HCT116 (cell line): ENCODE measurements around the gene WWOX. TPM values are rescaled to one million over a fixed set of nuclear protein-coding genes. Genes with fewer than 3 reads are reported as not detected.

Source experiments
- ATAC-seq: fragments of 200-7000 bp; cut with Tn5 transposase; 2 replicates; pipeline ENCODE4 v1.9.1; 2020; ENCODE audit warnings: mild to moderate bottlenecking, moderate library complexity
- BruUV-seq: library from RNA; stranded (reverse); fragments of 400-500 nt; replicated peaks from 2 replicates; lab custom pipeline; 2021; lab: Mats Ljungman, UMichigan
- CTCF ChIA-PET: fragments of 300-600 bp; sonication (Branson Sonifier 250); formaldehyde crosslinking; loops from one replicate; lab custom pipeline; 2021; ENCODE audit warnings: antibody characterized with exemption; lab: Charles Lee
- POLR2A ChIA-PET: fragments of 300-600, 350-600 bp; sonication (Branson Sonifier 250); formaldehyde crosslinking; loops from one replicate; lab custom pipeline; 2021; ENCODE audit warnings: antibody characterized with exemption; lab: Charles Lee
- RAD21 ChIA-PET, 2 experiments: fragments of 300-600 bp; sonication (Branson Sonifier 250); formaldehyde crosslinking; loops; one replicate each; lab custom pipeline; 2023; ENCODE audit warnings: low total read pairs in 2 of 2; ENCODE audit not compliant: uncharacterized antibody in 2 of 2, unreplicated experiment in 2 of 2, low non-redundant PET in 1 of 2; lab: Charles Lee
- DNase-seq: peaks from one replicate; pipeline ENCODE4 v3.0.0-alpha.2; 2010; ENCODE audit warnings: low read depth, low spot score
- H2AFZ ChIP-seq: fragments of 200-600 bp; shearing (Covaris generic), sonication (generic); 2 replicates; pipeline ENCODE4 v1.6.1; 2017; ENCODE audit warnings: low read depth, mixed run types, mixed read lengths, antibody characterized with exemption, low read length; ENCODE audit not compliant: poor library complexity, severe bottlenecking
- H3K27ac ChIP-seq: 2 replicates; pipeline ENCODE4 v1.5.1; 2012; ENCODE audit warnings: low read depth, low read length
- H3K27me3 ChIP-seq: fragments of 200-600 bp; sonication (generic); 2 replicates; pipeline ENCODE4 v1.6.1; 2016; ENCODE audit warnings: mixed run types, low read length, mixed read lengths; ENCODE audit not compliant: insufficient read depth
- H3K36me3 ChIP-seq, 2 experiments: fragments of 200-500 bp in 1 of 2; fragments of 200-600 bp in 1 of 2; sonication (Bioruptor generic) in 1 of 2; sonication (generic) in 1 of 2; 2 replicates each; pipeline versions ENCODE4 v1.5.1 to v1.6.1; 2014 to 2016; ENCODE audit warnings: low read length in 2 of 2, inconsistent platforms in 1 of 2, mixed read lengths in 1 of 2, mixed run types in 1 of 2; ENCODE audit not compliant: insufficient read depth in 2 of 2, control insufficient read depth in 1 of 2
- H3K4me1 ChIP-seq, 2 experiments: fragments of 200-600 bp in 1 of 2; sonication (generic) in 1 of 2; 2 replicates each; pipeline versions ENCODE4 v1.5.1 to v1.6.1; 2012 to 2017; ENCODE audit warnings: low read length in 2 of 2, inconsistent platforms in 1 of 2, mild to moderate bottlenecking in 1 of 2, mixed read lengths in 1 of 2, mixed run types in 1 of 2, moderate library complexity in 1 of 2; ENCODE audit not compliant: insufficient read depth in 2 of 2, control insufficient read depth in 1 of 2
- H3K4me2 ChIP-seq: fragments of 200-600 bp; sonication (generic); 2 replicates; pipeline ENCODE4 v1.6.1; 2017; ENCODE audit warnings: mixed run types, low read length, mixed read lengths
- H3K4me3 ChIP-seq, 2 experiments: fragments of 200-600 bp in 1 of 2; sonication (generic) in 1 of 2; replicated peaks in 1 of 2; 2 replicates each; pipeline ENCODE4 v1.5.1; 2011 to 2016; ENCODE audit warnings: low read length in 2 of 2, control low read depth in 1 of 2, low read depth in 1 of 2, mild to moderate bottlenecking in 1 of 2, mixed read lengths in 1 of 2, mixed run types in 1 of 2
- H3K79me2 ChIP-seq: fragments of 200-600 bp; sonication (generic); 2 replicates; pipeline ENCODE4 v1.6.1; 2017; ENCODE audit warnings: mild to moderate bottlenecking, mixed run types, low read length, moderate library complexity, mixed read lengths; ENCODE audit not compliant: insufficient read depth
- H3K9ac ChIP-seq: fragments of 200-600 bp; sonication (generic); 2 replicates; pipeline ENCODE4 v1.6.1; 2016; ENCODE audit warnings: low read length, mixed read lengths
- H3K9me2 ChIP-seq: fragments of 200-600 bp; sonication (generic), shearing (Covaris generic); 2 replicates; pipeline ENCODE4 v1.6.1; 2017; ENCODE audit warnings: mixed run types, mild to moderate bottlenecking, moderate library complexity; ENCODE audit not compliant: insufficient read depth
- H3K9me3 ChIP-seq, 2 experiments: fragments of 200-500 bp in 1 of 2; fragments of 200-600 bp in 1 of 2; sonication (Bioruptor generic) in 1 of 2; sonication (generic) in 1 of 2; 2 replicates each; pipeline ENCODE4 v1.6.1; 2014 to 2017; ENCODE audit warnings: low read length in 2 of 2, mixed read lengths in 2 of 2, inconsistent platforms in 1 of 2, low read depth in 1 of 2, mild to moderate bottlenecking in 1 of 2, mixed run types in 1 of 2, moderate library complexity in 1 of 2; ENCODE audit not compliant: control insufficient read depth in 1 of 2, insufficient read depth in 1 of 2
- H4K20me1 ChIP-seq: fragments of 200-600 bp; sonication (generic), shearing (Covaris generic); 2 replicates; pipeline ENCODE4 v1.6.1; 2017; ENCODE audit warnings: mixed run types, mild to moderate bottlenecking, moderate library complexity; ENCODE audit not compliant: insufficient read depth
- CBX3 ChIP-seq: IDR thresholded peaks from 2 replicates; pipeline ENCODE4 v1.6.1; 2012; ENCODE audit warnings: low read depth
- ELF1 ChIP-seq: IDR thresholded peaks from 2 replicates; pipeline ENCODE4 v1.6.1; 2012; ENCODE audit warnings: low read depth, borderline replicate concordance
- EZH2phosphoT487 ChIP-seq: fragments of 200-600 bp; IDR thresholded peaks from 2 replicates; pipeline ENCODE4 v1.6.1; 2018; ENCODE audit warnings: antibody characterized with exemption, borderline replicate concordance
- FOSL1 ChIP-seq: IDR thresholded peaks from 2 replicates; pipeline ENCODE4 v1.6.1; 2012; ENCODE audit warnings: low read depth
- JUND ChIP-seq: IDR thresholded peaks from 2 replicates; pipeline ENCODE4 v1.6.1; 2012
- POLR2A ChIP-seq: IDR thresholded peaks from 2 replicates; pipeline ENCODE4 v1.7.0; 2011; ENCODE audit warnings: borderline replicate concordance; ENCODE audit not compliant: insufficient read depth, insufficient read length; ENCODE audit errors: extremely low read depth
- POLR2AphosphoS5 ChIP-seq: IDR thresholded peaks from 2 replicates; pipeline ENCODE4 v1.6.1; 2011; ENCODE audit warnings: mild to moderate bottlenecking, low read depth, low read length, moderate library complexity
- RAD21 ChIP-seq: IDR thresholded peaks from 2 replicates; pipeline ENCODE4 v1.6.1; 2012; ENCODE audit warnings: low read depth, mild to moderate bottlenecking
- SRF ChIP-seq: IDR thresholded peaks from 2 replicates; pipeline ENCODE4 v1.6.1; 2012; ENCODE audit warnings: low read depth
- YY1 ChIP-seq: IDR thresholded peaks from 2 replicates; pipeline ENCODE4 v1.6.1; 2011; ENCODE audit warnings: low read length, low read depth, moderate library complexity, mild to moderate bottlenecking; ENCODE audit not compliant: insufficient replicate concordance; ENCODE audit errors: extremely low read depth
- ZFX ChIP-seq: fragments of 450-650 bp; IDR thresholded peaks from 2 replicates; pipeline ENCODE4 v1.6.1; 2017
- ZNF274 ChIP-seq: fragments of 200-500 bp; sonication (Bioruptor generic); IDR thresholded peaks from 2 replicates; pipeline ENCODE4 v1.6.1; 2014; ENCODE audit warnings: mild to moderate bottlenecking, low read depth, low read length, inconsistent platforms
- intact Hi-C: fragments of 100-400 bp; cut with micrococcal nuclease; formaldehyde crosslinking; loops from 2 replicates; pipeline ENCODE4 v1.10.0; 2022
- total RNA-seq: library from RNA; stranded (reverse); gene quantifications from one replicate; pipeline ENCODE4 v1.2.1, GENCODE V29; 2021; ENCODE audit not compliant: unreplicated experiment
- TF ChIP-seq, protein P1 (sequence below), 3 experiments: fragments of 200-600 bp in 1 of 3; sonication (generic) in 1 of 3; IDR thresholded peaks in 2 of 3; conservative IDR thresholded peaks in 1 of 3; 2 replicates each; pipeline ENCODE4 v1.5.1; 2012 to 2017; ENCODE audit warnings: low read depth in 2 of 3, low read length in 2 of 3, antibody characterized with exemption in 1 of 3, borderline replicate concordance in 1 of 3, control low read depth in 1 of 3, mild to moderate bottlenecking in 1 of 3, mixed read lengths in 1 of 3, mixed run types in 1 of 3, moderate library complexity in 1 of 3; ENCODE audit not compliant: insufficient read depth in 1 of 3
- TF ChIP-seq, protein P2 (sequence below): IDR thresholded peaks from 2 replicates; pipeline ENCODE4 v1.6.1; 2011; ENCODE audit warnings: mild to moderate bottlenecking, low read length, moderate library complexity; ENCODE audit not compliant: insufficient replicate concordance; ENCODE audit errors: extremely low read depth

Gene WWOX
- total RNA-seq, 1 experiment from 2014 or later = 13.7 TPM

DNA sequence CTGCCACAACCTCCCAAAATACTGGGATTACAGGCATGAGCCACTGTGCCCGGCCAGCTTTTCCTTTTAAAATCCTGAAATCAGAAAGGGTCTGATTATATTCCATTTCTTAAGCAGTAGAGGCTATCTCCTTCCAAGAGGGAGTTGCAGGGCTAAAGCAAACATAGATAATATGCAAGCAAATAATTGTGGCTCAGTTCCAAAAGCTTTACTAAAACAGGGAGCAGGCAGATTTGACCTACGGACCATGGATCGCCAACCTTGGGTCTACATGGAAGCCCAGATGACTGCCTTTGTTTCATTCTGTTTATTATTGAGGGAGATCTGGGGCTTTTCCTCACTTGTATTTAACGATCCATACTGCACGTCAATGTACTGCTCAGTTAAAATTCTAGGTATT is 38.6 kb upstream of the WWOX start:
- H3K36me3 ChIP-seq = no peaks in the 10 kb centered on the region
- POLR2A ChIA-PET = no interaction called here
- CTCF ChIA-PET = interaction anchor here (1.2 kb wide), 1 partner anchor 39 kb away, joined by 3 read pairs; no protein-coding TSS in a partner anchor

More for the DNA sequence above, 38.6 kb upstream of the WWOX start:
- DNase-seq = no peak
- Histone ChIP-seq H3K27ac (no peak overlapping the region), H3K9me3 (no peaks in the 10 kb centered on the region), H3K27me3 (peaks cover 31% of the 10 kb centered on the region), H3K4me3 (no peak overlapping the region), H2AFZ (no peak overlapping the region), H3K79me2 (no peaks in the 10 kb centered on the region), H3K4me1 (no peaks in the 10 kb centered on the region), H3K9ac (no peak overlapping the region), H4K20me1 (no peaks in the 10 kb centered on the region), H3K4me2 (no peak overlapping the region), H3K9me2 (no peaks in the 10 kb centered on the region)
- TF ChIP-seq, protein P1, sequence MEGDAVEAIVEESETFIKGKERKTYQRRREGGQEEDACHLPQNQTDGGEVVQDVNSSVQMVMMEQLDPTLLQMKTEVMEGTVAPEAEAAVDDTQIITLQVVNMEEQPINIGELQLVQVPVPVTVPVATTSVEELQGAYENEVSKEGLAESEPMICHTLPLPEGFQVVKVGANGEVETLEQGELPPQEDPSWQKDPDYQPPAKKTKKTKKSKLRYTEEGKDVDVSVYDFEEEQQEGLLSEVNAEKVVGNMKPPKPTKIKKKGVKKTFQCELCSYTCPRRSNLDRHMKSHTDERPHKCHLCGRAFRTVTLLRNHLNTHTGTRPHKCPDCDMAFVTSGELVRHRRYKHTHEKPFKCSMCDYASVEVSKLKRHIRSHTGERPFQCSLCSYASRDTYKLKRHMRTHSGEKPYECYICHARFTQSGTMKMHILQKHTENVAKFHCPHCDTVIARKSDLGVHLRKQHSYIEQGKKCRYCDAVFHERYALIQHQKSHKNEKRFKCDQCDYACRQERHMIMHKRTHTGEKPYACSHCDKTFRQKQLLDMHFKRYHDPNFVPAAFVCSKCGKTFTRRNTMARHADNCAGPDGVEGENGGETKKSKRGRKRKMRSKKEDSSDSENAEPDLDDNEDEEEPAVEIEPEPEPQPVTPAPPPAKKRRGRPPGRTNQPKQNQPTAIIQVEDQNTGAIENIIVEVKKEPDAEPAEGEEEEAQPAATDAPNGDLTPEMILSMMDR (IDR thresholded peaks at IDR 0.05 in 2 of 3, conservative IDR thresholded peaks at IDR 0.05 in 1 of 3; ENCODE audit: borderline replicate concordance in 1 of 3, insufficient read depth in 1 of 3, low read depth in 2 of 3, low read length in 2 of 3) = no peak
- TF ChIP-seq POLR2AphosphoS5 (no peak), CBX3 (no peak), ZFX (no peak), FOSL1 (no peak), ZNF274 (no peak), EZH2phosphoT487 (no peak), YY1 (no peak), SRF (no peak), ELF1 (no peak), RAD21 (no peak), JUND (no peak), POLR2A (no peak)
- TF ChIP-seq, protein P2, sequence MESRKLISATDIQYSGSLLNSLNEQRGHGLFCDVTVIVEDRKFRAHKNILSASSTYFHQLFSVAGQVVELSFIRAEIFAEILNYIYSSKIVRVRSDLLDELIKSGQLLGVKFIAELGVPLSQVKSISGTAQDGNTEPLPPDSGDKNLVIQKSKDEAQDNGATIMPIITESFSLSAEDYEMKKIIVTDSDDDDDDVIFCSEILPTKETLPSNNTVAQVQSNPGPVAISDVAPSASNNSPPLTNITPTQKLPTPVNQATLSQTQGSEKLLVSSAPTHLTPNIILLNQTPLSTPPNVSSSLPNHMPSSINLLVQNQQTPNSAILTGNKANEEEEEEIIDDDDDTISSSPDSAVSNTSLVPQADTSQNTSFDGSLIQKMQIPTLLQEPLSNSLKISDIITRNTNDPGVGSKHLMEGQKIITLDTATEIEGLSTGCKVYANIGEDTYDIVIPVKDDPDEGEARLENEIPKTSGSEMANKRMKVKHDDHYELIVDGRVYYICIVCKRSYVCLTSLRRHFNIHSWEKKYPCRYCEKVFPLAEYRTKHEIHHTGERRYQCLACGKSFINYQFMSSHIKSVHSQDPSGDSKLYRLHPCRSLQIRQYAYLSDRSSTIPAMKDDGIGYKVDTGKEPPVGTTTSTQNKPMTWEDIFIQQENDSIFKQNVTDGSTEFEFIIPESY = no peak
- intact Hi-C loops = no loop called here
- RAD21 ChIA-PET = no interaction called here
- no TSS peak for BruUV-seq
- no peak for ATAC-seq
